ENCODE results near the gene PTPRJ.

DNA sequence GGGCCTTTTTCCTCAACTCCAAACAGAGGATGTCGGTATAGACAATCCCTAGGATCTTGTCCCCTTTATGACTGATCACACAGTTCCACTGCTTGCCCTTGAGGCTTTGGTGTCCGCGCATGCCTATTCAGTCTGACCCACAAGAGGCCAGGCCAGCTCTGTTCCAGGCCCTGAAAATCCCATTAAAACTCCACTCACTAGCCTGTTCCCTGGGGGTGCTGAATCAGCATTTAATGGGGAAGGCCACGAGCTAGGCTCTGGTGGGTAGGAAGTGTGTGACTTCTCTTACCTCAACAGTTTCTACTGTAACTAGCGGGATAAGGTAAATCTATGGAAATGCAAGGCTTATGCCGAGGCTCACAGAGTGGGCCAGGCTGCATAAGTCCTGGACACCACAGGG is 117.7 kb downstream of the PTPRJ start:
- TF ChIP-seq, protein P1, sequence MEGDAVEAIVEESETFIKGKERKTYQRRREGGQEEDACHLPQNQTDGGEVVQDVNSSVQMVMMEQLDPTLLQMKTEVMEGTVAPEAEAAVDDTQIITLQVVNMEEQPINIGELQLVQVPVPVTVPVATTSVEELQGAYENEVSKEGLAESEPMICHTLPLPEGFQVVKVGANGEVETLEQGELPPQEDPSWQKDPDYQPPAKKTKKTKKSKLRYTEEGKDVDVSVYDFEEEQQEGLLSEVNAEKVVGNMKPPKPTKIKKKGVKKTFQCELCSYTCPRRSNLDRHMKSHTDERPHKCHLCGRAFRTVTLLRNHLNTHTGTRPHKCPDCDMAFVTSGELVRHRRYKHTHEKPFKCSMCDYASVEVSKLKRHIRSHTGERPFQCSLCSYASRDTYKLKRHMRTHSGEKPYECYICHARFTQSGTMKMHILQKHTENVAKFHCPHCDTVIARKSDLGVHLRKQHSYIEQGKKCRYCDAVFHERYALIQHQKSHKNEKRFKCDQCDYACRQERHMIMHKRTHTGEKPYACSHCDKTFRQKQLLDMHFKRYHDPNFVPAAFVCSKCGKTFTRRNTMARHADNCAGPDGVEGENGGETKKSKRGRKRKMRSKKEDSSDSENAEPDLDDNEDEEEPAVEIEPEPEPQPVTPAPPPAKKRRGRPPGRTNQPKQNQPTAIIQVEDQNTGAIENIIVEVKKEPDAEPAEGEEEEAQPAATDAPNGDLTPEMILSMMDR (conservative IDR thresholded peaks at IDR 0.05) = no peak
- no peak for TF ChIP-seq EZH2 (IDR thresholded peaks at IDR 0.05; ENCODE audit: low read depth)

Data from PC-9 (cell line).